ENCODE results near the gene MRS2.

- TF ChIP-seq CTCF (IDR thresholded peaks at IDR 0.05) (no peak), POLR2A (IDR thresholded peaks at IDR 0.05) (no peak)
Measured at GRCh38 chr6:24440897-24441598, 38.3 kb downstream of the MRS2 start.

All from adrenal gland (tissue), 5 donors.